ENCODE measurements around the gene NEMF.

GRCh38 chr14:49783394-49784014 is 69.1 kb downstream of the NEMF start:
- no peak for TF ChIP-seq CTCF (IDR thresholded peaks at IDR 0.05)
- TF ChIP-seq POLR2A (IDR thresholded peaks at IDR 0.05) = no peak
- no peak for TF ChIP-seq POLR2AphosphoS5 (IDR thresholded peaks at IDR 0.05)
- TF ChIP-seq EP300 (IDR thresholded peaks at IDR 0.05) = no peak
